ENCODE results near the gene PRPF38B.

Gene PRPF38B

GRCh38 chr1:108749081-108749480 lies 57.0 kb downstream of the PRPF38B start:
- TF ChIP-seq ZNF274 (IDR thresholded peaks at IDR 0.05; ENCODE audit: low read depth, low read length), result no peak

GRCh38 chr1:108750476-108751181 lies 58.5 kb downstream of the PRPF38B start:
- H3K4me3 ChIP-seq (ENCODE audit: low read length), result no peak overlapping the region
- TF ChIP-seq ZNF274 (IDR thresholded peaks at IDR 0.05; ENCODE audit: low read depth, low read length), result no peak

More at GRCh38 chr1:108749081-108749480, 57.0 kb downstream of the PRPF38B start:
- no peak overlapping the region for H3K4me3 ChIP-seq (ENCODE audit: low read length)
